Stimulated activated CD4-positive, alpha-beta T cell treated with anti-CD3 and anti-CD28 coated beads, Interleukin-2, amount 100 ng/mL, for 48 hours (primary cell): ENCODE measurements around the gene POLR2A.
"Not testable (repeated sequence)": the region's sequence is repeated elsewhere in the genome, so short reads cannot be mapped to it uniquely, and the experiment has no call there.

Experiments used
- DNase-seq, 2 donors: peaks; one replicate each; pipeline ENCODE4 v3.0.0-alpha.2; 2020

The POLR2A gene

GRCh38 chr17:7479213-7480088 is 4.7 kb upstream of the POLR2A start, which contains the start of gene ZBTB4:
TSS of gene ZBTB4 (minus strand) at chr17:7479631. CDS start at chr17:7466801, 12,830 bp downstream.
- DNase-seq, result peak; percentile 36 to 46

GRCh38 chr17:7480089-7480384 is 4.1 kb upstream of the POLR2A start:
- DNase-seq, result no peak

GRCh38 chr17:7481275-7481674 is 2.9 kb upstream of the POLR2A start, which contains the start of gene SLC35G6:
TSS of gene SLC35G6 (plus strand) at chr17:7481446. CDS start at chr17:7481517, 71 bp downstream.
- DNase-seq, result not testable (repeated sequence)

GRCh38 chr17:7481842-7482741 is 2.1 kb upstream of the POLR2A start:
- not testable (repeated sequence) for DNase-seq

- DNase-seq, result not testable (repeated sequence)
These were observed 1.5 kb upstream of the POLR2A start for GRCh38 chr17:7482742-7483088.

- peak; percentile 88 to 91 for DNase-seq
These were observed 705 bp upstream of the POLR2A start for GRCh38 chr17:7483255-7484066.

- DNase-seq, result no peak
These were observed 782 bp downstream of the POLR2A start for GRCh38 chr17:7484919-7485377.

GRCh38 chr17:7486181-7486580 is 2.0 kb downstream of the POLR2A start:
- no peak for DNase-seq

GRCh38 chr17:7490144-7490543 is 6.0 kb downstream of the POLR2A start:
- DNase-seq, result no peak

- no peak for DNase-seq
These were observed 7.4 kb downstream of the POLR2A start for GRCh38 chr17:7491583-7491982.

- DNase-seq, result no peak
These were observed 9.8 kb downstream of the POLR2A start for GRCh38 chr17:7493941-7494340.

GRCh38 chr17:7495906-7496434 is 11.8 kb downstream of the POLR2A start:
- no peak for DNase-seq

- DNase-seq, result no peak
These were observed 12.5 kb downstream of the POLR2A start for GRCh38 chr17:7496470-7497183.

GRCh38 chr17:7497228-7497627 is 13.1 kb downstream of the POLR2A start:
- DNase-seq, result no peak

- DNase-seq, result no peak
These were observed 13.5 kb downstream of the POLR2A start for GRCh38 chr17:7497636-7498035.

GRCh38 chr17:7499161-7499560 is 15.0 kb downstream of the POLR2A start:
- DNase-seq, result no peak

GRCh38 chr17:7501729-7502128 is 17.6 kb downstream of the POLR2A start:
- no peak for DNase-seq

- no peak for DNase-seq
These were observed 18.1 kb downstream of the POLR2A start for GRCh38 chr17:7502171-7502847.

- DNase-seq, result no peak
These were observed 18.8 kb downstream of the POLR2A start for GRCh38 chr17:7502987-7503386.

GRCh38 chr17:7503521-7503920 is 19.4 kb downstream of the POLR2A start:
- DNase-seq, result no peak

GRCh38 chr17:7508145-7508544 is 24.0 kb downstream of the POLR2A start:
- DNase-seq, result no peak
